Stimulated activated CD4-positive, alpha-beta T cell treated with anti-CD3 and anti-CD28 coated beads, Interleukin-4, amount 100 ng/mL, for 1 hour (primary cell): ENCODE data around the gene BCAT1.
A peak's percentile ranks its signal among the peaks of the same experiment; 100 is the strongest.
"Not testable (repeated sequence)": the region's sequence is repeated elsewhere in the genome, so short reads cannot be mapped to it uniquely, and the experiment has no call there.

Experiments used
- DNase-seq: peaks from one replicate; pipeline ENCODE4 v3.0.0-alpha.2; 2020

BCAT1 gene

DNA sequence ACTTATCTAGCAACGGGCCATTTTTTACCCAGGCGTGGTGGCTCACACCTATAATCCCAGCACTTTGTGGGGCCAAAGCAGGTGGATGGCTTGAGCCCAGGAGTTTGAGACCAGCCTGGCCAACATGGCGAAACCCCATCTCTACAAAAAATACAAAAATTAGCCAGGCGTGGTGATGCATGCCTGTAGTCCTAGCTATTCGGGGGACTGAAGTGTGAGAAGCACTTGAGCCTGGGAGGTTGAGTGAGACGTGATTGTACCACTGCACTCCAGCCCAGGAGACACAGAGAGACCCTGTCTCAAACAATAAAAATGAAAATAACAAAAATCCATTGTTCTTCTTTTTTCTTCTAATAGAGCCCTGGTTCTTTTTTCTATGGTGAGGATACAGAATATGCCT is 7.5 kb upstream of the BCAT1 start:
- not testable (repeated sequence) for DNase-seq

DNA sequence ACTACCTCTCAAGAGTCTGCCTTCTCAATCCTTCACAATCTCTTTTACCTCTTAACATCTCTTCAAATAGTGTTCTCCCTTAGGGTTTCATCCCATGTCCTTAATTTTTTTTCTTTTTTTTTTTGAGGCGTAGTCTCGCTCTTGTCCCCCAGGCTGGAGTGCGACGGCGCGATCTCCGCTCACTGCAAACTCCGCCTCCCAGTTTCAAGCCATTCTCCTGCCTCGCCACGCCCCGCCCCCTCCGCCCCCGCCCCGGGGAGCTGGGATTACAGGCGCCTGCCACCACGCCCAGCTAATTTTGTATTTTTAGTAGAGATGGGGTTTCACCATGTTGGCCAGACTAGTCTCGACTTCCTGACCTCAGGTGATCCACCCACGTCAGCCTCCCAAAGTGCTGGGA is 7.0 kb upstream of the BCAT1 start:
- DNase-seq = no peak

DNA sequence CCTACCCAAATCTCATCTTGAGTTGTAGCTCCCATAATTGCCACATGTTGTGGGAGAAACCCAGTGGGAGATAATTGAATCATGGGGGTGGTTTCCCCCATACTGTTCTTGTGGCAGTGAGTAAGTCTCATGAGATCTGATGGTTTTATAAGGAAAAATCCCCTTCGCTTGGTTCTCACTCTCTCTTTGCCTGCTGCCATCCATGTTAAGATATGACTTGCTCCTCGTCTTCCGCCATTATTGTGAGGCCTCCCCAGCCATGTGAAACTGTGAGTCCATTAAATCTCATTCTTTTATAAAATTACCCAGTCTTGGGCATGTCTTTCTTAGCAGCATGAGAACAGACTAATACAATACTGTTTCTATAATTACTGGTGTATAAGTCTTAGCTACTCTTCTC is 6.5 kb upstream of the BCAT1 start:
- no peak for DNase-seq

DNA sequence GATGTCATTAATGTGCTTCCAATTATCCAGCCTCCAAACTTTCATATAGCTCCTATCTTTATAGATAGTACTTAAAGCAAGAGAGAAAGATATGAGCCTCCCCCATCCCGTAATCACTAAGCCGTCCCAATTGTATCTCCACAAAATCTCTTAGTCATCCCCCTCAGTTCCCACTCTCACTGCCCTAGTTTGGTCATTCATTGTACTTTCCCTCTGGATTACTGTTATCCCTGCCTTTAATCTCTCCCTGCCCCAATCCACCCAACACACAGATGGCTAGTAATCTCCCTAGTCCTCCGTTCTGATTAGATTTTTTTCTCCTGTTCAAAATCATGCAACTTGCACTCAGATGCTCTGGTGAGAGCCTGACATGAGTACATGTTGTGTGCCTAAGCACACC is 5.4 kb upstream of the BCAT1 start:
- no peak for DNase-seq

DNA sequence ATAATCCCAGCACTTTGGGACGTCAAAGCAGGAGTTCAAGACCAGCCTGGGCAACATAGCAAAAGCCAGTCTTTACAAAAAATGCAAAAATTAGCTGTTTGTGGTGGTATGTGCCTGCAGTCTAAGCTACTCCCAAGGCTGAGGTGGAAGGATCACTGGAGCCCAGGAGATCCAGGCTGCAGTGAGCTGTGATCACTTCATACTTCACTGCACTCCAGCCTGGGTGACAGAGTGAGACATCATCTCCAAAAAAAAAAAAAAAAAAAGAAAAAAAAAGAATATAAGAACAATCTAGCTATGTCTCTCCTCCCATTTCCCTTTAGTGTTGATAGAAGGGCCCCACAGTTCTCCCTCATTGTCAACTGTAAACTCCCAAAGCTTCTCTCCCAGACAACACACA is 3.5 kb upstream of the BCAT1 start:
- DNase-seq = no peak

GRCh38 chr12:24950231-24950834 is 1.4 kb upstream of the BCAT1 start:
- DNase-seq = no peak

DNA sequence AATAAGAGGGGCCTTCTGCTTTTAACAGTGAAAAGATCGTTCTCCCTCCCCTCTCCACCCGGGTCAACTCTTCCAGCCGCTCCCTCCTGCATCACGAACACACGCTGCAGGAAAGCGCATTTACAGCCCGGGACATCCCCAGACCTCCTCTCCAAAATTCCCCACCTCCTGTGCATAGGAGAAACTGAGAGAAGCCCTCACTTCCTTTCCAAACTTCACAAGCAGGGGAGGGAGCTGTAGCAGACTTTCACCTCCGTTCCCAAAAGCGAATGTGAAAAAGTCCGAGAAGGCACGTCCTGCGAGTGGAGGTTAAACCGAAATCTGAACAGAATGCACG is 513 bp downstream of the BCAT1 start:
- DNase-seq = peak; percentile 25

GRCh38 chr12:24947541-24948419 is 1.1 kb downstream of the BCAT1 start:
- DNase-seq = no peak

DNA sequence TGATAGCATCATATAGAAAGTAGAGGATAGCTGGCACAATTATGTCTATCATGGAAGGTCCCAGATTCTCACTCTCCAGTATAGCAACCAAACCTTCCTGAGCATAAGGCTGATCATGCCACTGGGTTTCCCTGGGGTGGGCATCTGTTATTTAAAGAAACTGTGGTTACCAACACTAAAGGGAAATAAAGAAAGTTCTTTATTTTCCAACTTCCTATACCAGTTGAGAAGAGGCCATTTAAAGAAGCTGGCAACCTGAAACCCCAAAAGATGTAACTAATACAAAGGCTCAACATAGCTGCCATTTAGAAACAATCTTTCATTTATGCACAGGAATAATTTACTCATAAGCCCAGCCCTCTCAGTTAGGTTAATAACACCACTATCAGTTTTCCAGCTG is 3.1 kb downstream of the BCAT1 start:
- no peak for DNase-seq

GRCh38 chr12:24945039-24945438 is 3.9 kb downstream of the BCAT1 start:
- no peak for DNase-seq

DNA sequence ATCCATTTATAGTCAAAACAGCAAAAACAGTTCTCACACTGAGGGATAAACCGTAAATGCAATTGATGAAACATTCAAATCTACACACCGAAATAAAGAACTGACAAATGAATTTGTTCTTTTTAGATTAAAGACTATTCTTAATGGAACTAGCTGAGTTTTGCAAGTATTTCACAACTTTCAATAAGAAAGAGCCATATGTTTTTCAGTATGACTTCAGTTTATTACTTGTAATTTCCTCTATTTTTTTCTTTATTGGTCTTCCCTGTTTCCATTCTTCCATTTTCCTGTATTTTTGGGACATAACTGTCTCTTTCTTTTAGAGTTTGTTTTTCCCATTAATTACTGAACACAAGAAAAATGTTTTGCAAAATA is 4.3 kb downstream of the BCAT1 start:
- DNase-seq = no peak

GRCh38 chr12:24943947-24944600 is 4.8 kb downstream of the BCAT1 start:
- DNase-seq = no peak

GRCh38 chr12:24940157-24940556 is 8.7 kb downstream of the BCAT1 start:
- no peak for DNase-seq

DNA sequence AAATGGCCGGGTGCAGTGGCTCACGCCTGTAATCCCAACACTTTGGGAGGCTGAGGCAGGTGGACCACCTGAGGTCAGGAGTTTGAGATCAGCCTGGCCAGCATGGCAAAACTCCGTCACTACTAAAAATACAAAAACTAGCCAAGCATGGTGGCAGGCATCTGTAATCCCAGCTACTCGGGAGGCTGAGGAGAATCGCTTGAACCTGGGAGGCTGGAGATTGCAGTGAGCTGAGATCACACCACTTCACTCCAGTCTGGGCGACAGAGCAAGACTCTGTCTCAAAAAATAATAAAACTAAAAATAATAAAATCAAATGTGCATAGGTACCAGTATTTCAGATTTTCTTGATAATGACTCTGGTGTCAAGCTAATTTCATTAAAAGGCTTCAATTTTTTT is 9.3 kb downstream of the BCAT1 start:
- DNase-seq = not testable (repeated sequence)

DNA sequence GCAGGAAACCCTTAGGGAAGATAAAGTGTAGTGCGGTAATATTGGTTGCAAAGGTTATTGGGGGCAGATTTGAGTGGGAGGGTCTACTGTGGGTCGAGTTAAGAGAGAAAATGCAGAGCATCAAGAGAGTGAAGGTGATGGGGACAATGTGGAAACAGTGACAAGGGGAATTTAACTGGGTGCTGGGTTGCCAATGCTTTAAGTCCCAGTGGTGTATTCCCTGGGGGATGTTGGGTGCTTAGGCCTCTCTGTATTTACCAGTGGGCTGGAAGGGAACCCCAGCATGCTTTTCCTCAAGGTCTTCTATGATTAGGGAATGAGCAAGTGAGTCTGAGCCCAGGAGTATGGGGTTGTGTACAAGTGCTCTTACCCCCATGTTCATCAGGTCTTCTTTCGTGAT is 10.6 kb downstream of the BCAT1 start:
- no peak for DNase-seq

DNA sequence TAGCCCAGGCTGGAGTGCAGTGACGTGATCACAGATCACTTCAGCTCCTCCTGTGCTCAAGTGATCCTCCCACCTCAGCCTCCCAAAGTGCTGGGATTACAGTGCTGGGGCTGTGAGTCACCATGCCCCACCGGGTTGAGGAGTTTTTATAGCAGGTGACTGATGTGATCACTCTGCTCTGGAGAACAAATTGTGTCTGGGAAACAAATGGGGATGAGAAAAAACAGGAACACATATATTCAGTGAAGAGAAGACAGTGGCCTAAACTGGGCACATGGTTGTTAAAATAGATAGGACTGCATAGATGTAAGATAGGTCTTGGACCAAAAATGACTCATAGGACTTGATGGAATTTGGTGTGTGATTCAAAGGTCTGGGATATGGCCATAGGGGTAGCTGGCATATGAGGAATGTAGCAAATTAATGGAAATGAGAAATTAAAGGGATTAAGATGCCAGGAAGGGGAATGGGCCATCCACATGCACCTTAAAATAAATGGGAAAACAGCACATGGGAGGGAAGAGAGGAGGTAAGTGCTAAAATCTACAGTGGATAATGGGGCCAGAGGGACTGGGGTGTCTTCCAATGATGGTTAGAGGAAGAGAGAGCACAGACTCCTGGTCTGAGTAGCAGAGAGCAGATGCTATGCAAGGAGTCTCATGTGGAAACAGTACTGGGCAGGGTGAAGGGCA is 11.2 kb downstream of the BCAT1 start:
- no peak for DNase-seq

DNA sequence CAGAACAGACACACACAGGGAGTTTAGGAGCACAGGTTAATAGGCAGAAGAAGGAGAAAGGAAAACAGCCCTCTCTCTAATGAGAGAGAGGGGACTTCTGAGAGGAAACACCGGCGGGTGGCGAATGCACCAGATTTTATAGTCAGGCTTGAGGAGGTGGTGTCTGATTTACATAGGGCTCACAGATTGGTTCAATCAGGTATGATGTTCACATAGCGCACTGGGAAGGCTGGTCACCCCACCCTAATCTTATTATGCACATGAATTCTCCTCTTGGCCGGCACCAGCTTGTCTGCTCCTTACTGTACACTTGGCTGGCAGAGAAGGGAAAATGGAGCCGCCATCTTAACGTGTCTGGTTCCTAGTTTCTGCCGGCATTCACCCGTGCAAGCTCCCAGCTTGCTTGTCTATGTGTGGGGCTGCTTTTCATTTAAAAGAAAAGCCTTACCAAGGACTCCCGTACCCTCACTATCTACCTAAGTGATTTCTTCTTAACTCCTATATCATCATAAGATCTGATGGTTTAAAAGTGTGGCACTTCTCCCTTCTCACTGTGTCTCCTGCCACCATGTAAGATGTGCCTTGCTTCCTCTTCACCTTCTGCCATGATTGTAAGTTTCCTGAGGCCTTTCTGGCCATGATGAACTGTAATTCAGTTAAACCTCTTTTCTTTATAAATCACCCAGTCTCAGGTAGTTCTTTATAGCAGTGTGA is 15.1 kb downstream of the BCAT1 start:
- no peak for DNase-seq

- DNase-seq = no peak
Observed at GRCh38 chr12:24931666-24932405, 17.1 kb downstream of the BCAT1 start.

DNA sequence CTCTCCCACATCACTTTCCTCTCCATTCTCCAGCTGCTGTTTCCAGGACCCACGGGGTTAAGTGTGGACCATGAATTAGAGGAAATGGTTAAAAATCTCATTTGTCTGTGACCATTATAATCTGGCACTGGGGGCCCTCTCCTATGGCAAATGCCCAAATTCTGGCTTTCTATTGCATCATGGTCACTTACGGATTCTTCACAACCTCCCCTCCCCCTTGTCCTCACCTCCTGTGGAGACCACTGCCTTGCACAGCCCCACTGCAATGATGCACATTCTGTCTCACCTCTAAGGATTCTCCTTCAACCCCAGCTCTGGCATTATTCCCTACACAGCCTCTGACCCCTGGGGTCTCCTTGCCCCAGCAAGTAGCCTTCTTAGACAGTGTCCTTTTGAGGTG is 18.9 kb downstream of the BCAT1 start:
- DNase-seq = no peak

DNA sequence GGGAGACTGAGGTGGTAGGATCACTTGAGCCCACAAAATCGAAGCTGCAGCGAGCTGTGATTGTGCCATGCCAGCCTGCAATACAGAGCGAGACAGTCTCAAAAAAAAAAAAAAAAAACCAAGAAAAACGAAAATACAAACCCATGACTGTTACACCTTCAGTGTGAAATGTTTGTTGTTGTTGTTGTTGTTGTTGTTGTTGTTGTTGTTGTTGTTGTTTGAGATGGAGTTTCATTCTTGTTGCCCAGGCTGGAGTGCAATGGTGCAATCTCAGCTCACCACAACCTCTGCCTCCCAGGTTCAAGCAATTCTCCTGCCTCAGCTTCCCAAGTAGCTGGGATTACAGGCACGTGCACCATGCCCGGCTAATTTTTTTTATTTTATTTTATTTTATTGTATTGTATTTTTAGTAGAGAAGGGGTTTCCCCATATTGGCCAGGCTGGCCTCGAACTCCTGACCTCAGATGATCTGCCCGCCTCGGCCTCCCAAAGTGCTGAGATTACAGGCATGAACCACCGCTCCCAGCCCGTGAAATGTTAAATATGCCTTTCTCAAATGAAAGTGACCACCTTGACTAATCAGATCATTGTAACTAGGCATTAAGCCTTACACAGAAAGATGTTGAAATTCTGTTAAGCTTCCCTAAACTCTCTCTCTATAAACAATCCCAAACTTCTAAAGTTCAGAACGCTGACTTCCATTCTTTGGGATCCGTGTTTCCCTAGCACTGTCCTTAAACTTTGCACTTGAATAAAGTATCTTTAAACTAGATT is 20.2 kb downstream of the BCAT1 start:
- not testable (repeated sequence) for DNase-seq

GRCh38 chr12:24928131-24928530 is 20.8 kb downstream of the BCAT1 start:
- no peak for DNase-seq
